Jurkat, Clone E6-1 (cell line): ENCODE results near the gene CTIF.
A peak's percentile ranks its signal among the peaks of the same experiment; 100 is the strongest.

Experiments
- DNase-seq: peaks from one replicate; pipeline ENCODE4 v3.0.0-alpha.2; 2011; ENCODE audit warnings: low read depth, low spot score
- H3K4me3 ChIP-seq: 2 replicates; pipeline ENCODE4 v1.5.1; 2011; ENCODE audit warnings: mild to moderate bottlenecking, low read length, control low read depth, moderate library complexity

The CTIF gene

GRCh38 chr18:48852794-48853193 lies 314.0 kb downstream of the CTIF start:
- H3K4me3 ChIP-seq, result no peak overlapping the region
- DNase-seq, result peak; percentile 31

- no peak overlapping the region for H3K4me3 ChIP-seq
These were observed 314.8 kb downstream of the CTIF start for GRCh38 chr18:48853588-48853987.

GRCh38 chr18:48854780-48855179 lies 315.9 kb downstream of the CTIF start:
- no peak overlapping the region for H3K4me3 ChIP-seq
- DNase-seq, result no peak

More at GRCh38 chr18:48853588-48853987, 314.8 kb downstream of the CTIF start:
- DNase-seq, result no peak

- no peak overlapping the region for H3K4me3 ChIP-seq
- DNase-seq, result no peak
These were observed 316.9 kb downstream of the CTIF start for GRCh38 chr18:48855422-48856377.

- DNase-seq, result no peak
- H3K4me3 ChIP-seq, result no peak overlapping the region
These were observed 318.3 kb downstream of the CTIF start for GRCh38 chr18:48857023-48857694.

GRCh38 chr18:48858676-48859075 lies 319.8 kb downstream of the CTIF start:
- no peak overlapping the region for H3K4me3 ChIP-seq
- DNase-seq, result no peak

GRCh38 chr18:48859311-48860268 lies 320.8 kb downstream of the CTIF start:
- H3K4me3 ChIP-seq, result no peak overlapping the region
- no peak for DNase-seq

- DNase-seq, result no peak
- H3K4me3 ChIP-seq, result no peak overlapping the region
These were observed 321.7 kb downstream of the CTIF start for GRCh38 chr18:48860269-48861180.

GRCh38 chr18:48861181-48861708 lies 322.4 kb downstream of the CTIF start:
- no peak for DNase-seq
- no peak overlapping the region for H3K4me3 ChIP-seq

GRCh38 chr18:48862132-48862531 lies 323.3 kb downstream of the CTIF start:
- no peak for DNase-seq
- H3K4me3 ChIP-seq, result no peak overlapping the region

- no peak for DNase-seq
- H3K4me3 ChIP-seq, result no peak overlapping the region
These were observed 323.9 kb downstream of the CTIF start for GRCh38 chr18:48862678-48863270.

- no peak overlapping the region for H3K4me3 ChIP-seq
- no peak for DNase-seq
These were observed 324.7 kb downstream of the CTIF start for GRCh38 chr18:48863432-48864065.

- DNase-seq, result no peak
- H3K4me3 ChIP-seq, result no peak overlapping the region
These were observed 326.0 kb downstream of the CTIF start for GRCh38 chr18:48864876-48865275.

- DNase-seq, result no peak
These were observed 327.4 kb downstream of the CTIF start for GRCh38 chr18:48866028-48866733.

GRCh38 chr18:48866856-48867255 lies 328.0 kb downstream of the CTIF start:
- DNase-seq, result no peak
- H3K4me3 ChIP-seq, result no peak overlapping the region

More at GRCh38 chr18:48866028-48866733, 327.4 kb downstream of the CTIF start:
- no peak overlapping the region for H3K4me3 ChIP-seq

- H3K4me3 ChIP-seq, result no peak overlapping the region
- DNase-seq, result no peak
These were observed 329.1 kb downstream of the CTIF start for GRCh38 chr18:48867978-48868377.
